ENCODE results near the gene ANK3. TPM values are rescaled to one million over a fixed set of nuclear protein-coding genes. Genes with fewer than 3 reads are reported as not detected.

ANK3 gene
- total and polyA plus RNA-seq, 2 donors, result 10.9 to 86.9 TPM

- WGBS, result 89% methylated on average over 5 of the region's 5 CpGs
- Histone ChIP-seq H3K36me3 (ENCODE audit: insufficient read depth) (peaks cover 1% of the 10 kb centered on the region), H3K27ac (ENCODE audit: low read depth) (no peak overlapping the region)
These were observed 181.8 kb downstream of the ANK3 start for GRCh38 chr10:60207894-60208293.

GRCh38 chr10:60206735-60207134 lies 182.9 kb downstream of the ANK3 start:
- no peak overlapping the region for H3K4me3 ChIP-seq (ENCODE audit: low read depth, low read length)
- H3K27ac ChIP-seq (ENCODE audit: low read depth), result no peak overlapping the region
- peaks cover 1% of the 10 kb centered on the region for H3K4me1 ChIP-seq (ENCODE audit: insufficient read depth)
- no peaks in the 10 kb centered on the region for H3K36me3 ChIP-seq (ENCODE audit: insufficient read depth)
- no peak for DNase-seq (ENCODE audit: extremely low spot score)
- 42% methylated on average over 4 of the region's 4 CpGs for WGBS

More at GRCh38 chr10:60207894-60208293, 181.8 kb downstream of the ANK3 start:
- Histone ChIP-seq H3K4me1 (ENCODE audit: insufficient read depth) (peaks cover 1% of the 10 kb centered on the region), H3K4me3 (ENCODE audit: low read depth, low read length) (no peak overlapping the region)
- DNase-seq (ENCODE audit: extremely low spot score), result no peak

- no peak for DNase-seq (ENCODE audit: extremely low spot score)
- peaks cover 1% of the 10 kb centered on the region for H3K4me1 ChIP-seq (ENCODE audit: insufficient read depth)
- WGBS, result 88% methylated on average over 3 of the region's 3 CpGs
- no peaks in the 10 kb centered on the region for H3K36me3 ChIP-seq (ENCODE audit: insufficient read depth)
- H3K27ac ChIP-seq (ENCODE audit: low read depth), result no peak overlapping the region
- H3K4me3 ChIP-seq (ENCODE audit: low read depth, low read length), result no peak overlapping the region
These were observed 183.9 kb downstream of the ANK3 start for GRCh38 chr10:60205741-60206140.

GRCh38 chr10:60203993-60204618 lies 185.6 kb downstream of the ANK3 start:
- Histone ChIP-seq H3K36me3 (ENCODE audit: insufficient read depth) (no peaks in the 10 kb centered on the region), H3K27ac (ENCODE audit: low read depth) (no peak overlapping the region), H3K4me1 (ENCODE audit: insufficient read depth) (no peaks in the 10 kb centered on the region), H3K4me3 (ENCODE audit: low read depth, low read length) (no peak overlapping the region)
- no peak for DNase-seq (ENCODE audit: extremely low spot score)
- 76% methylated on average over 1 of the region's 1 CpG for WGBS

GRCh38 chr10:60200682-60201053 lies 189.0 kb downstream of the ANK3 start:
- no peaks in the 10 kb centered on the region for H3K4me1 ChIP-seq (ENCODE audit: insufficient read depth)
- no peak overlapping the region for H3K4me3 ChIP-seq (ENCODE audit: low read depth, low read length)
- peaks cover 3% of the 10 kb centered on the region for H3K36me3 ChIP-seq (ENCODE audit: insufficient read depth)
- WGBS, result 83% methylated on average over 1 of the region's 1 CpG
- DNase-seq (ENCODE audit: extremely low spot score), result no peak
- H3K27ac ChIP-seq (ENCODE audit: low read depth), result no peak overlapping the region

GRCh38 chr10:60200012-60200681 lies 189.5 kb downstream of the ANK3 start:
- no peak overlapping the region for H3K4me3 ChIP-seq (ENCODE audit: low read depth, low read length)
- no peak overlapping the region for H3K27ac ChIP-seq (ENCODE audit: low read depth)
- H3K36me3 ChIP-seq (ENCODE audit: insufficient read depth), result peaks cover 3% of the 10 kb centered on the region
- 92% methylated on average over 8 of the region's 8 CpGs for WGBS
- no peaks in the 10 kb centered on the region for H3K4me1 ChIP-seq (ENCODE audit: insufficient read depth)
- DNase-seq (ENCODE audit: extremely low spot score), result no peak

- Histone ChIP-seq H3K4me3 (ENCODE audit: low read depth, low read length) (no peak overlapping the region), H3K4me1 (ENCODE audit: insufficient read depth) (no peaks in the 10 kb centered on the region), H3K36me3 (ENCODE audit: insufficient read depth) (peaks cover 5% of the 10 kb centered on the region), H3K27ac (ENCODE audit: low read depth) (no peak overlapping the region)
- WGBS, result 78% methylated on average over 3 of the region's 3 CpGs
- no peak for DNase-seq (ENCODE audit: extremely low spot score)
These were observed 192.5 kb downstream of the ANK3 start for GRCh38 chr10:60197206-60197605.

GRCh38 chr10:60194421-60194820 lies 195.3 kb downstream of the ANK3 start:
- DNase-seq (ENCODE audit: extremely low spot score), result no peak
- Histone ChIP-seq H3K27ac (ENCODE audit: low read depth) (no peak overlapping the region), H3K4me3 (ENCODE audit: low read depth, low read length) (no peak overlapping the region), H3K4me1 (ENCODE audit: insufficient read depth) (no peaks in the 10 kb centered on the region), H3K36me3 (ENCODE audit: insufficient read depth) (peaks cover 5% of the 10 kb centered on the region)

GRCh38 chr10:60192946-60193345 lies 196.7 kb downstream of the ANK3 start:
- no peak for DNase-seq (ENCODE audit: extremely low spot score)
- Histone ChIP-seq H3K27ac (ENCODE audit: low read depth) (no peak overlapping the region), H3K4me3 (ENCODE audit: low read depth, low read length) (no peak overlapping the region), H3K36me3 (ENCODE audit: insufficient read depth) (peaks cover 5% of the 10 kb centered on the region), H3K4me1 (ENCODE audit: insufficient read depth) (no peaks in the 10 kb centered on the region)

- DNase-seq (ENCODE audit: extremely low spot score), result no peak
- H3K4me3 ChIP-seq (ENCODE audit: low read depth, low read length), result no peak overlapping the region
- peaks cover 1% of the 10 kb centered on the region for H3K36me3 ChIP-seq (ENCODE audit: insufficient read depth)
- H3K27ac ChIP-seq (ENCODE audit: low read depth), result no peak overlapping the region
- 88% methylated on average over 1 of the region's 1 CpG for WGBS
- H3K4me1 ChIP-seq (ENCODE audit: insufficient read depth), result no peaks in the 10 kb centered on the region
These were observed 199.7 kb downstream of the ANK3 start for GRCh38 chr10:60189861-60190475.

GRCh38 chr10:60188548-60188947 lies 201.1 kb downstream of the ANK3 start:
- Histone ChIP-seq H3K4me1 (ENCODE audit: insufficient read depth) (no peaks in the 10 kb centered on the region), H3K36me3 (ENCODE audit: insufficient read depth) (peaks cover 1% of the 10 kb centered on the region), H3K27ac (ENCODE audit: low read depth) (no peak overlapping the region), H3K4me3 (ENCODE audit: low read depth, low read length) (no peak overlapping the region)
- WGBS, result 90% methylated on average over 1 of the region's 1 CpG
- DNase-seq (ENCODE audit: extremely low spot score), result no peak

- Histone ChIP-seq H3K36me3 (ENCODE audit: insufficient read depth) (no peaks in the 10 kb centered on the region), H3K4me3 (ENCODE audit: low read depth, low read length) (no peak overlapping the region), H3K4me1 (ENCODE audit: insufficient read depth) (no peaks in the 10 kb centered on the region), H3K27ac (ENCODE audit: low read depth) (no peak overlapping the region)
- WGBS, result 81% methylated on average over 1 of the region's 1 CpG
- no peak for DNase-seq (ENCODE audit: extremely low spot score)
These were observed 202.0 kb downstream of the ANK3 start for GRCh38 chr10:60187691-60188090.

GRCh38 chr10:60186315-60187071 lies 203.2 kb downstream of the ANK3 start:
- 60% methylated on average over 14 of the region's 14 CpGs for WGBS

GRCh38 chr10:60185421-60185820 lies 204.3 kb downstream of the ANK3 start:
- H3K4me1 ChIP-seq (ENCODE audit: insufficient read depth), result no peaks in the 10 kb centered on the region
- H3K36me3 ChIP-seq (ENCODE audit: insufficient read depth), result no peaks in the 10 kb centered on the region
- DNase-seq (ENCODE audit: extremely low spot score), result no peak
- no peak overlapping the region for H3K27ac ChIP-seq (ENCODE audit: low read depth)
- WGBS, result 51% methylated on average over 1 of the region's 1 CpG
- no peak overlapping the region for H3K4me3 ChIP-seq (ENCODE audit: low read depth, low read length)

More at GRCh38 chr10:60186315-60187071, 203.2 kb downstream of the ANK3 start:
- Histone ChIP-seq H3K36me3 (ENCODE audit: insufficient read depth) (no peaks in the 10 kb centered on the region), H3K27ac (ENCODE audit: low read depth) (no peak overlapping the region), H3K4me3 (ENCODE audit: low read depth, low read length) (no peak overlapping the region), H3K4me1 (ENCODE audit: insufficient read depth) (no peaks in the 10 kb centered on the region)
- no peak for DNase-seq (ENCODE audit: extremely low spot score)
